Measurements from ENCODE around the gene SSPN. TPM values are rescaled to one million over a fixed set of nuclear protein-coding genes. Genes with fewer than 3 reads are reported as not detected.

SSPN gene
- total RNA-seq, 3 donors from 2014 or later (not counting 1 experiment from before 2014, with no cell fraction given) = 0.95 TPM; not detected in 2

- intact Hi-C loops (cut with micrococcal nuclease) = no loop called here
- H3K27me3 ChIP-seq (ENCODE audit: control insufficient read depth, insufficient read depth, low read length) = no peaks in the 10 kb centered on the region
- H3K9me3 Mint-ChIP-seq = no peaks in the 10 kb centered on the region
Observed at GRCh38 chr12:26188641-26189040, 6.7 kb upstream of the SSPN start.

GRCh38 chr12:26192142-26192541 lies 3.2 kb upstream of the SSPN start:
- Mint-ChIP-seq H3K27ac (no peak overlapping the region), H3K4me3 (no peak overlapping the region), H3K36me3 (no peaks in the 10 kb centered on the region), H3K9me3 (no peaks in the 10 kb centered on the region), H3K4me1 (no peaks in the 10 kb centered on the region), H3K27me3 (ENCODE audit: low read depth in 2 of 2) (peaks cover 24 to 31% of the 10 kb centered on the region in 2 donors)
- ATAC-seq (no peak), DNase-seq (no peak)
- no peak overlapping the region for H3K27ac ChIP-seq (ENCODE audit: low read length)
- H3K4me1 ChIP-seq (ENCODE audit: control insufficient read depth, insufficient read depth, low read length) = peaks cover 4% of the 10 kb centered on the region
- no peak overlapping the region for H3K4me3 ChIP-seq (ENCODE audit: low read length)
- TF ChIP-seq CTCF (IDR thresholded peaks at IDR 0.05) = no peak
- no peaks in the 10 kb centered on the region for H3K36me3 ChIP-seq (ENCODE audit: control insufficient read depth, insufficient read depth, low read length)
- H3K9me3 ChIP-seq (ENCODE audit: control insufficient read depth, insufficient read depth, low read length) = no peaks in the 10 kb centered on the region
- intact Hi-C loops (cut with micrococcal nuclease) = no loop called here
- H3K27me3 ChIP-seq (ENCODE audit: control insufficient read depth, insufficient read depth, low read length) = peaks cover 9% of the 10 kb centered on the region
- no CpG with 5 or more reads among the region's 3 CpGs for WGBS (ENCODE audit: insufficient coverage)

More at GRCh38 chr12:26188641-26189040, 6.7 kb upstream of the SSPN start:
- Histone ChIP-seq H3K4me1 (ENCODE audit: control insufficient read depth, insufficient read depth, low read length) (no peaks in the 10 kb centered on the region), H3K27ac (ENCODE audit: low read length) (no peak overlapping the region), H3K36me3 (ENCODE audit: control insufficient read depth, insufficient read depth, low read length) (no peaks in the 10 kb centered on the region), H3K9me3 (ENCODE audit: control insufficient read depth, insufficient read depth, low read length) (no peaks in the 10 kb centered on the region), H3K4me3 (ENCODE audit: low read length) (no peak overlapping the region)
- DNase-seq (no peak), ATAC-seq (no peak)
- Mint-ChIP-seq H3K27me3 (ENCODE audit: low read depth in 2 of 2) (peaks cover 8 to 19% of the 10 kb centered on the region in 2 donors), H3K4me1 (no peaks in the 10 kb centered on the region), H3K36me3 (no peaks in the 10 kb centered on the region), H3K4me3 (no peak overlapping the region), H3K27ac (no peak overlapping the region)
- WGBS (ENCODE audit: insufficient coverage) = 80% methylated on average over 1 of the region's 2 CpGs
- no peak for TF ChIP-seq CTCF (IDR thresholded peaks at IDR 0.05)

- Histone ChIP-seq H3K27me3 (ENCODE audit: control insufficient read depth, insufficient read depth, low read length) (peaks cover 13% of the 10 kb centered on the region), H3K4me1 (ENCODE audit: control insufficient read depth, insufficient read depth, low read length) (peaks cover 4% of the 10 kb centered on the region), H3K4me3 (ENCODE audit: low read length) (no peak overlapping the region), H3K36me3 (ENCODE audit: control insufficient read depth, insufficient read depth, low read length) (no peaks in the 10 kb centered on the region), H3K27ac (ENCODE audit: low read length) (no peak overlapping the region), H3K9me3 (ENCODE audit: control insufficient read depth, insufficient read depth, low read length) (no peaks in the 10 kb centered on the region)
- WGBS (ENCODE audit: insufficient coverage) = 80% methylated on average over 1 of the region's 1 CpG
- Mint-ChIP-seq H3K27me3 (ENCODE audit: low read depth in 2 of 2) (peaks cover 22 to 42% of the 10 kb centered on the region in 2 donors), H3K4me3 (no peak overlapping the region), H3K27ac (no peak overlapping the region), H3K9me3 (no peaks in the 10 kb centered on the region), H3K36me3 (no peaks in the 10 kb centered on the region), H3K4me1 (no peaks in the 10 kb centered on the region)
- intact Hi-C loops (cut with micrococcal nuclease) = no loop called here
- DNase-seq (no peak), ATAC-seq (no peak)
- TF ChIP-seq CTCF (IDR thresholded peaks at IDR 0.05) = no peak
Observed at GRCh38 chr12:26193539-26193938, 1.8 kb upstream of the SSPN start.
